NCI-H1092 treated with DMSO at 0.1 percent for 48 hours (cell line): ENCODE measurements around the gene CNTFR.
A peak's percentile ranks its signal among the peaks of the same experiment; 100 is the strongest.

Experiments
- DNase-seq: peaks from one replicate; lab custom pipeline; 2025; lab: John Stamatoyannopoulos, UW

CNTFR gene

GRCh38 chr9:34522971-34523797 lies 66.3 kb downstream of the CNTFR start, which contains the start of gene ENHO:
Gene ENHO (minus strand): TSS chr9:34522990. CDS start chr9:34521695, 1,295 bp downstream.
- DNase-seq, result peak; percentile 95

DNA sequence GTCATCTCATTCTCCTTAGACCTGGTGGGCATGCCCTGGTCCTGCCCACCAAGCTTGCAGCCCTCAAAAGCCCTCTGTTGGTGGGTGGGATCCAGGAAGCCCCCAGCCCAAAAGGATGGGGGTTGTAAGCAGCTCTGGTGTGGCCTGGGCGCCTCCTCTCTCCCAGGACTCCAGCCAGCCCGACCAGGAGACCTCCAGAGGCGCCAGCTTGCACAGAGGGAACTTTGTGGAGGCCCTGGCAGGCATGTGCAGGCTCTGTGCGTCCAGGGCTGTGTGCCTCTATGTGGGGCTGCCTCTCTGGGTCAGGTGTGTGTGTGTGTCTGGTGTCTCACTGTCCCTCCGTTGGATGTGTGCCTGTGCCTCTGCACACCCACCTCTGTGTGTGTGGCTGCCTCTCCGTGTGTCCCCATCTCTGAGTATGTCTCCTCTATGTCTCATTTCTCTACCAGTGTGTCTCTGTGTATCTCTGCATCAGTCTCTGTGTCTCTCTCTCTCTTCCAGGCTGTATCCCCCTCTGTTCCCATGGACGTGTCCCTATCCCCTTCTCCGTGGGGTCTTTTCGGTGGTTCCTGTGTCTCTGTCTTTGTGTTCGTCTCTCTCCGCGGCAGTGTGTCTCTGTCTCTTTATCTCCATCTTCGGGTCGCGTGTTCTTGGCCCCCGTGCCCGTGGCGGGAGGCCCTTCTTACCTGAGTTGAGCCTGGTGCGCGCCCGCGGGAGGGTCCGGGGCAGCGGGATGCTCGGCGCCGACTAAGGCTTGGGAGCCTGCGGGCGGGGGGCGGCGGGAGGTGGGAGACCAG lies 67.2 kb downstream of the CNTFR start:
- peak; percentile 66 for DNase-seq

- no peak for DNase-seq
Measured at GRCh38 chr9:34521406-34522045, 68.0 kb downstream of the CNTFR start.

DNA sequence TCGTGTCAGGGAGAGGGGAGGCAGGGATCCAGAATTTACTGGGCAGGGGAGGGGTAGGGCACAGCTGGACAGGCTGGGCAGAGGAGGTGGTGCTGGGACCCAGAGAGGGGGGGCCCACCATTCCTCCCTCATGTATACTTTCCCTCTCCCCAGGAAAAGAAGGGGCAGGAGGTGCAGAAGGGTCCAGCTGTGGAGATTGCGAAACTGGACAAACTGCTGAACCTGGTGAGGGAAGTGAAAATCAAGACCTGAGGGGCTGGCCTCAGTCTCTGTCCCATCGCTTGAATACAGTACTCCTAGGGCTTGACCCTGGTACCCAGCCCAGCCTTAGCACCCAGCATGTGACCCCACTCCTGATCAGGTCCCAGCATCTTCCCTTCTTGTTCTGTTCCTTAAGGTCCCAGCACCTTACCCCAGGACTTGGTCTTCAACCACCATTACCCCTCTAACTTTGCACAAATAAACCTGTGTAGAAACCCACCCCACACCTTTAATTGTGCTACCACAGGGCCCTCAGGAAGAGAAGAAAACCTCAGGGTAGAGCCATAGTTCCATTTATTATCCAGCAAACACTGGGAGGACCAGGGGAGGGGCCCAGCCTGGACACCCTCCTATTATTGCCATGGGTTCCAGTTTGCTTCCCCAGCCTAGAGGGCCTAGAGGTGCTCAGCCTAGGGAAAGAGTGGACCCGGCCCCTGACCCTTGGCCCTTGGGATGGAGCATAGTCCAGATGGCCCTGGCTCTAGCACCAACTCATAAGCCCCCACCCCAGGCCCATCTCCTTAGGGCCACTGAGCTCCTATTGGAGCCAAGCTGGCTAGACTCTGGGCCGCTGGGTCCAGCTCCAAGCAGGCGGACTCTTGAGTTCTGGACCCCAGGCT lies 68.8 kb downstream of the CNTFR start:
- no peak for DNase-seq

GRCh38 chr9:34520096-34520495 lies 69.4 kb downstream of the CNTFR start:
- no peak for DNase-seq

GRCh38 chr9:34519321-34520020 lies 70.1 kb downstream of the CNTFR start:
- DNase-seq, result no peak

DNA sequence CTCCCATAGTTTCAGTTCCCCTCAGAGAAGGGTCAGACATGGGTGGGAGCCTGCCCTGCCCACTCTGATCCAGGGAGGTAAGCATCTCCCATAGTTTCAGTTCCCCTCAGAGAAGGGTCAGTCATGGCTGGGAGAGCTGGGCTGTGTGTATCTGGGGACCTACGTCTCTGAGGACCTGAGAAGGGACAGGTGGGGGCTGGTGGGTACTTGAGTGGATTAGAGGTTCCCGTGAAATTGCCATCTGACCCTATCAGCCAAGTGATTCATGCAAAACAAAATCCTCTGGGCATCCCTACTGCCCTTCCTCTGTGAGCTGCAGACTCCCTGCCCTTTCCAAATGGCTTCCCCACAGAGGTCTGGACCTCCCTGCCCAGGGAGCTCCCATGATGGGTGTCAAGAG lies 70.6 kb downstream of the CNTFR start:
- DNase-seq, result no peak

DNA sequence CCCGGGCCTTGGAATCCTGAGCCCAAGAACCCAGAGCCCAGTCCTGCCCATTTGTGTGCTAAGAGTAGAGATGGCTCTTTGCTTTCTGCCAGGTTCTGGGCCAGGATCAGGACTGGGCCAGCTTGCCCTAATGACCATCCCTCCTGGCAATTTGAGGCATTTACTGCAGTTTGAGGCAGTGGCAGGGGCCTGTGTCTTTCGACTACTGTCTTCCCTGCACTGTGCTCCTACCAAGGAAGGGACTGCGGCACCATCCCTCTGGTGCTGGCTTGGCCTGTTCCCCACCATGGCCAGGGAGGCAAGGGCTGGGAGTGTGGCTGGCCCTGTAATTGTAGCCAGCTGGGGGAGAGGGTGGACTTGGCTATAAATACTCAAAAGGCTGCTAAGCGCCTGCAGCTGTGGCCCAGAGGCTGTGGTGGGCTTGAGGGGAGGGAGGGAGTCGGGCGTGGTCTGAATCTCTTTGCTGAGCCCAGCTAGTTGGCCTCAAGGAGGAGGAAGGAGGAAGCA lies 71.4 kb downstream of the CNTFR start:
- DNase-seq, result no peak

DNA sequence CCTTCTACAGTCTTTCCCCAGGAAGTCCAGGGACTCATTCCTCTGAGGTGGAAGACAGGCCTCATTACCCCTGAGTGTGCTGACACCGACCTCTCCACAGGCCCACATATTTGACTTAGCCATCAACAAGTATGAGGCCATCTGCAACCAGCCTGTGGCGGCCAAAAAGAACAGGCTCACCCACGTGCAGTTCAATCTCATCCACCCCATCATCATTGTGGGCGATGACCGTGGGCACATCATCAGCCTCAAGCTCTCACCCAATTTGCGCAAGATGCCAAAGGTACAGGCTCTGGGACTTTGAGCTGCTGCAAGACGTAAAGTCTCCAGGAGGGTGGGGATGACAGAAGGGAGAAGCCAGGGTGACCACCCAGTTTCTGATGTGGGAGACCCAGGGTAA lies 72.3 kb downstream of the CNTFR start:
- DNase-seq, result no peak

GRCh38 chr9:34515959-34516358 lies 73.6 kb downstream of the CNTFR start:
- DNase-seq, result no peak

DNA sequence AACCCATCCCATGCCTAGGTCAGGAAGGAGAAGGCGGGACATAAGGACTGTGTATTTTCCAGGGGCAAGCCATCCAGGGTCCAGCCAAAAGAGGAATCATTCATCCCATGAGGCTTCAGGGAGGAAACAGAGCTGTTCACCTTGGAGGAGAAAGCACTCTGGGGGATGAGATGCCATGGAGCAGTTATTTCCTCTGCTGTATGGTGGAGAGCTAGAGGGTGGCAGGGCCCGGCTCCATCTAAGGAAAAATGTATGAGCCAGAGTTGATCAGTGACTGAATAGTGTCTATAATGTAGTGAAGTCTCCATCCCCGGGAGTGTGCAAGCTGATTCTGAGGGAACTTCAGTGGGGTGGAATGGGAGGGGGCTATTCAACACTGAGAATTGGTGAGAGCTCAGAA lies 74.7 kb downstream of the CNTFR start:
- no peak for DNase-seq

GRCh38 chr9:34514401-34514800 lies 75.1 kb downstream of the CNTFR start:
- DNase-seq, result no peak

DNA sequence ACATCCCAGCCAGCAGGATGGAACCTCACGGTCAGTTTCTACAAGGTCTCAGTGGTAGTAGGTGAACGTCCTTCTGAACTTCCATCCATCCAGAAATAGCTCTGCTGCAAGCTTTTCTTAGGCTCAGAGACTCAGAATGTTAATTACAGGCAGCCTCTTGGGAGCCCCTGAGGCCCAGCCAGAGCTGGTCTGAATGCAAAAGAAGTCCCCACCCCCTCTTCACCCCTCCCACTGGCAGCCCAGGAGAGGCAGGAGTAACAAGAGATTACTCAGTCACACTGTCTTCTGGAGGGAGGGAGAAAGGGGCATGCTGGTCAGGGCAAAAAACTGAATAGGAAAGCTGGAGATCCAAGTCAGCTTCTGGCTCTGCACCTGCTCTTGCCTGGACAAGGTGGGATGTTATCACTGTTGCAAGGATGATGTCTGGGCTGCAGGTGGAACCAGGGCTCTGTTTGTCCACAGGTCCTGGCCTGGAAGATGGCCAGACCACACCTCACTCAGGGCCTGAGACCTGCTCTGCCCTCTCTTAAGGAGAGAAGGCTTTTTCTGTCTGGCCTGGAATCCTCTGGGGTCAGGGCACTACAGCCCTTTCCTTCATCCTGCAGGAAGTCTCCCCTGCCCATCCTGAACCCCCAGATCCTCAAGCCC lies 75.8 kb downstream of the CNTFR start:
- no peak for DNase-seq

DNA sequence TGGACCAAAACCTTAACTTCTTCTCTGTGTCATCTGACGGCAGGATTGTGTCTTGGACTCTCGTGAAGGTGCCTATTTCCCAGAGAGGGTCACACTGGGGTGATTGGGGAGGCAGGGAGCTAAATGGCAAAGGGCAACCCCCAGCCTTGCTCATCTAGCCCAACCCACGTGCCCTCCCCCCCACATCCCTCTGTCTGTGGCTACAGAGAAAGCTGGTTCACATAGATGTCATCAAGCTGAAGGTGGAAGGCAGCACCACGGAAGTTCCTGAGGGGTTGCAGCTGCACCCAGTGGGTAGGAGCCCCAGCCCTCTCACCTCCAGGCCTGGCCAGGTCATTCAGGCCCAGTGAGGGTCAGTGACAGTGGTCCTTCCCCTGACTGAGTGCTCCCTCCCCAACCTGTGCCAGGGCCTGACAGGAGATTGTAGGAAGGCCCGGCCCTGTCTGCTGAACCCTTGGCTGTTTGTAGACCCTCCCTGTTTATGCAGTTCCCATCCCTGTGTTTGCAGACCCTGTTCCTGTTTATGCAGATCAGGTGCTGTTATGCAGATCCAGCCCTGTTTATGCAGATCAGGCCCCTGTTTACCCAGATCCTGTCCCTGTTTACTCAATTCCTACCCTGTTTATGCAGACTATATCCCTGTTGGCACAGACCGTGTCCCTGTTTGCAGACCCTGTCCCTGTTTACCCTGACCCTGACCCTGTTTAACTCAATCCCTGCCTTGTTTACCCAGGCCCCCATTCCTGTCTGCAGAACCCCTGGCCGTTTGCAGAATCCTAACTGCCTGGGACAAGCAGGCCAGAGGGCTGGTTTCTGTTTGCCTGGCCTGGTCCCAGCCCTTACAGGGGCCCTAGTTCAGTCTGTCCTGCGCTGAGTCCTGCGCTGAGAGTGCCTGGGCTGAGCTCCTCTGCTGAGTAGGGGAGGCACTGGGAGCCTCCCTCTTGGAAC lies 77.1 kb downstream of the CNTFR start:
- DNase-seq, result no peak

DNA sequence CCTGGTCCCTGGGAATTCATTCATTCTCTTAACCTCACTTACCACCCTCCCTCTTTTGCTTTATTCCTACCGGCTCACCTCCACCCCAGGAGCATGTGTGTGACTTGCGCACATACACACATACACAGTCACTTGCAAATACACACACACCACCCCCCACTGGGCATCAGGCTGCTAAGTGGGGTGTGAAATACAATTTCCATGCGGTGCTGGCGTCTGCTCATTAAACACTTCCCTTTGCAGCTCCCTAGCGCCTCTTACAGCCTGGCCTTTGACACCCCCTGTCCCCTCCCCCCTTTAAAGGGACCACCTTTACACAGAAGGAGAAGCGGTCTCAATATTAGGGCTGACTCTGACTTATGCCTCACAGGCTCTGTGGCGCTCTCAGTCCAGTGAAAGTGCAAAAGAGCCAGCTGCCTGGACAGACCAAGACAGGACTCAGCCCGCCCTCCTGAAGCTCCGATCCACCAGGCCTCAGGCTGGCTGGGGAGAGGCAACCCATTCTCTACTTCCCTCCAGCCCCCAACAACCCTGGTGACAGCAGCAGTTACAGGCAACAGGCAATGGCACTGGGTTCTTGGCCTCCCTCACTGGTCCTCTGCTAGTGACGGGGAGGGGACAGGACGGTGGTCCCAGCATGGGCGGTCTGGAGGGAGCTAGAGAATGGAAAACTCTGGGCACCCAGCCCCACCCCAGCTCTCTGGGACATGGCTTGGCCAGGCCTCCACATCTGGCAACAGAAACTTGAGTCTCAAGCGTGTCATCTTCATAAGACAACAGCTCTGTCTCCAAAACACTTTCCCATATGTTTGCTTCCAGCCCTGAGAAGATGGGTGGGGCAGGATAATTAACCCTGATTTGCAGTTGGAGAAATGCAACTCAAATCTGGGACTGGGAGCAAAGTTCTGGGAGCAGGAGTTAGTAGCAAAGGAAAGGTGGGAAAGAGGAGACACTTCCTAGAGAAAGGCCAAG lies 78.7 kb downstream of the CNTFR start:
- peak; percentile 26 for DNase-seq

DNA sequence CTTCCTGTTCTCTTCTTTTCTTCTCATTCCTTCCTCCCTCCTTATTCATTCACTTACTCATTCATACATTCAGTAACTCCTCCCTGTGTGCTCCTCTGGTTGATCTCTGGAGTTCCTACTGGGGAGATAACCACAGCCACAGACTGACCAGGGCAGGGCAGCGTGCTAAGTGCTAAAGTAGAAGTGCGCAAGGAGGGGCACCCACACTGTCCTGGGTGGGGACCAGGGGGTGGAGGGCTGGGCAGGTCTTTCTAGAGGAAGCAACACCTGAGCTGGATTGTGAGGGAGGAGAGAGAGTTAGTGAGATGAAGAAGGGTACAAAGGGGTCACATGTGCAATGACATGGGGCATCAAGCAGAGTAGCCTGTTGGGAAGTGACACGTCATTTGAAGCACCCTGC lies 80.6 kb downstream of the CNTFR start:
- no peak for DNase-seq

DNA sequence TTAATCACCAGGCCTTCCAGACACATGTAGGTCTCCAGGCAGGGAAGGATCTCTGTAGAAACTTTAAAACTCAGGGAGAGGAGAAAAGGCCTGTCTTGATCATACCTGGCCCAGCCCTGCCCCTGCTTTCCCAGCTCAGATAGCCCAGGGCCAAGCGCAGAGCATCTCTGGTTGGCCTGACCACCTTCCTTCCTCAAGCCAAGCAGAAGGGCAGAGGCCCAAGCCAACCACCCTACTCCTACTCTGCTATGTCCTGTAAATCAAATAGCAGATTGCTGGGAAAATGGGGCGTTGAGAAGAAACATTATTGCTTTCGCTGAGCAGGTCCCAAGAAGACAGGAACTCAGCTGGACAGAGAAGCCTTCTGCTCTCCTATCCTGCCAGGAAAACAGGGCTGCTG lies 81.1 kb downstream of the CNTFR start:
- no peak for DNase-seq

DNA sequence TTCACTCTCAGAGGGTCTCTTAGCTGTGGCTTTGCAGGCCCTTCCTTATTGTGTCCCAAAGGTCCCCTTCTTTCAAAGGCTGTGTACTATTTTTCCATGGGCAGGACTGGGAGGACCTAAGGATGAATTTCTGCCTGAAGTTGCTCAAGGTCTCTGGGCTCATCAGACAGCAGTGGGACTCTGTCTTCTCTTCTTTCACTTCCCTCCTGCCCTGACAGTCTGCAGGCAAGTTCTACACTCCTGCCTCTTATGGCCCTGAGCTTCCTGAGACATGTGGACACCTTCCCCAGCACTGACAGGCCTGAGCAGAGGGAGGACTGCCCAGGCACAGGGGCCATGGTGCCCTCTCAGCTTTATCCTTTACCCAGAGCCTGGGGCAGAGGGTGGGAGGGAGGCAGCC lies 81.6 kb downstream of the CNTFR start:
- DNase-seq, result no peak
